Ishikawa (cell line): ENCODE measurements around the gene EEFSEC.

Experiments
- CEBPB ChIP-seq: IDR thresholded peaks from 2 replicates; pipeline ENCODE4 v1.6.1; 2012
- EP300 ChIP-seq: IDR thresholded peaks from 2 replicates; pipeline ENCODE4 v1.6.1; 2012; ENCODE audit warnings: borderline replicate concordance

DNA sequence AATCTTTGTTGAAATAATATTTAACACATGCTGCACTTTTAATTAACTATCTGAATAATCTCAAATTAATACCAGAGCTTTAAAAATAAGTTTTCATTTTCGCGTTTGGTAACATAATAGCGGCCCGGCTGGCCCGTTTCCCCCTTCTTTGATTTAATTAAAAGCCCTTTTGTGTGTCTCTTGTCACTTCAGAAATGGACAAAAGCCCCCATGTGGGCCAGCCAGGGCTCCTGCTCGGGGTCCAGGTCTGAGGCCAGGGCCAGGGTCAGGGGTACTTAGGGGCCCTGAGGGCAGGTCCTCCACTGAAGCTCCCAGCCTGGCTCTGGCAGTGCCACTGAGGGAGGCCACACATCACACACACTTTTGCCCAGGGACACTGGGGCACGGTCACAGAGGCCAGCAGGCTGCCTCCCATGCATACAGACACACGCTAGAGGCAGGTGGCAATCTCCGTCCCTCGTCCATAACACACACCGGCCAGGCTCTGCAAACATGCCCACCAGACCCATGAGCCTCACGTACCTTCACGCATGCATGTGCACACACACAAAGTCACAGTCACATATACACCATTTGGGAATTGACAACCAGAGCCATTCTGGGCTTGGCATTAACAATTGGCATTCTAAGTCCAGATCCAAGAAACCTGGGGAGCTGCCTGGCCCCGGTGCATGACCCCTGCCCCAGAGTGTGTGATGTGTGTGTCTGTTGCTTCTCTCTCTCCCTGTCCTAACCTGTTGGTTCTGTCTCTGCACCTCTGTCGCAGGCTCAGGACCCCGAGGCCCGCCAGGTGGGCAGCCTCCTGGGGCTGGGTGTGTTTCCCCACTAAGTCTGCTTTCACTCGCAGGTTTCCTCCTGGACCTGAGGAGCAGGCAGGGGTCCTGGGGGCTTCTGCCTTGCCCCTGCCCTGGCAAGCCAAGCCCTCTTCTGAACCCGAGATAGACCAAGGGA is 274.9 kb downstream of the EEFSEC start:
- TF ChIP-seq EP300 (no peak), CEBPB (no peak)
